ENCODE measurements around the gene DNAH5. TPM values are rescaled to one million over a fixed set of nuclear protein-coding genes. Genes with fewer than 3 reads are reported as not detected.

DNAH5 gene
- total and polyA plus RNA-seq, 2 donors (not counting 1 experiment from before 2014, with no cell fraction given), result not detected

GRCh38 chr5:13913962-13914361 is 30.5 kb downstream of the DNAH5 start:
- 100% methylated on average over 3 of the region's 3 CpGs for WGBS (ENCODE audit: insufficient coverage)
- Histone ChIP-seq H3K9me3 (ENCODE audit: control extremely low read depth in 1 of 3, control insufficient read depth in 2 of 3, insufficient read depth in 1 of 3, low read length in 2 of 3) (no peaks in the 10 kb centered on the region), H3K27me3 (replicated peaks in 1 of 4; ENCODE audit: control extremely low read depth in 1 of 4, control insufficient read depth in 3 of 4, insufficient read depth in 4 of 4, low read length in 3 of 4) (no peaks in the 10 kb centered on the region), H3K4me3 (ENCODE audit: control extremely low read depth in 1 of 5, extremely low read depth in 1 of 5, insufficient read depth in 1 of 5, low read depth in 2 of 5, low read length in 4 of 5) (no peak overlapping the region), H3K4me2 (replicated peaks; ENCODE audit: low read depth, low read length, poor library complexity, severe bottlenecking) (no peak overlapping the region), H3K4me1 (ENCODE audit: control insufficient read depth in 2 of 2, insufficient read depth in 2 of 2, low read length in 2 of 2) (no peaks in the 10 kb centered on the region), H2AFZ (ENCODE audit: insufficient read depth, low read depth, low read length, poor library complexity, severe bottlenecking) (no peak overlapping the region), H3K36me3 (replicated peaks in 1 of 2; ENCODE audit: control extremely low read depth in 1 of 2, control insufficient read depth in 1 of 2, extremely low read depth in 1 of 2, insufficient read depth in 2 of 2, low read length in 1 of 2) (no peaks in the 10 kb centered on the region), H3K9ac (ENCODE audit: low read length) (no peak overlapping the region), H3K27ac (ENCODE audit: low read length in 2 of 2) (no peak overlapping the region), H3K79me2 (ENCODE audit: control insufficient read depth, insufficient read depth, low read length) (no peaks in the 10 kb centered on the region), H4K20me1 (ENCODE audit: control insufficient read depth, insufficient read depth, low read length, poor library complexity, severe bottlenecking) (no peaks in the 10 kb centered on the region)
- H3K9me3 Mint-ChIP-seq (ENCODE audit: insufficient read depth), result no peaks in the 10 kb centered on the region
- TF ChIP-seq CTCF (IDR thresholded peaks at IDR 0.05) (no peak), EZH2 (IDR thresholded peaks at IDR 0.05; ENCODE audit: borderline replicate concordance, insufficient read depth, low read depth, low read length, poor library complexity, severe bottlenecking) (no peak)
- ChIA-PET CTCF (no interaction called here), POLR2A (no interaction called here)
- intact Hi-C loops (cut with micrococcal nuclease), result no loop called here
- ATAC-seq (ENCODE audit: low read depth), result no peak
- DNase-seq, result no peak
- no peak overlapping the region for H3K4me3 Mint-ChIP-seq
- H3K27ac Mint-ChIP-seq, result no peak overlapping the region
- peaks cover 4% of the 10 kb centered on the region for H3K27me3 Mint-ChIP-seq
- H3K4me1 Mint-ChIP-seq, result no peaks in the 10 kb centered on the region

- Histone ChIP-seq H3K9me3 (ENCODE audit: control extremely low read depth in 1 of 3, control insufficient read depth in 2 of 3, insufficient read depth in 1 of 3, low read length in 2 of 3) (no peaks in the 10 kb centered on the region), H3K4me2 (replicated peaks; ENCODE audit: low read depth, low read length, poor library complexity, severe bottlenecking) (no peak overlapping the region), H3K36me3 (replicated peaks in 1 of 2; ENCODE audit: control extremely low read depth in 1 of 2, control insufficient read depth in 1 of 2, extremely low read depth in 1 of 2, insufficient read depth in 2 of 2, low read length in 1 of 2) (no peaks in the 10 kb centered on the region), H3K4me1 (ENCODE audit: control insufficient read depth in 2 of 2, insufficient read depth in 2 of 2, low read length in 2 of 2) (no peaks in the 10 kb centered on the region), H2AFZ (ENCODE audit: insufficient read depth, low read depth, low read length, poor library complexity, severe bottlenecking) (no peak overlapping the region), H3K9ac (ENCODE audit: low read length) (no peak overlapping the region), H3K27ac (ENCODE audit: low read length in 2 of 2) (no peak overlapping the region), H3K4me3 (ENCODE audit: control extremely low read depth in 1 of 5, extremely low read depth in 1 of 5, insufficient read depth in 1 of 5, low read depth in 2 of 5, low read length in 4 of 5) (no peak overlapping the region), H3K79me2 (ENCODE audit: control insufficient read depth, insufficient read depth, low read length) (no peaks in the 10 kb centered on the region), H3K27me3 (replicated peaks in 1 of 4; ENCODE audit: control extremely low read depth in 1 of 4, control insufficient read depth in 3 of 4, insufficient read depth in 4 of 4, low read length in 3 of 4) (no peaks in the 10 kb centered on the region), H4K20me1 (ENCODE audit: control insufficient read depth, insufficient read depth, low read length, poor library complexity, severe bottlenecking) (no peaks in the 10 kb centered on the region)
- 93% methylated on average over 10 of the region's 13 CpGs for WGBS (ENCODE audit: insufficient coverage)
- Mint-ChIP-seq H3K4me1 (no peaks in the 10 kb centered on the region), H3K9me3 (ENCODE audit: insufficient read depth) (no peaks in the 10 kb centered on the region), H3K27me3 (no peaks in the 10 kb centered on the region), H3K27ac (no peak overlapping the region), H3K4me3 (no peak overlapping the region)
- no peak for ATAC-seq (ENCODE audit: low read depth)
- POLR2A ChIA-PET, result no interaction called here
- CTCF ChIA-PET, result no interaction called here
- intact Hi-C loops (cut with micrococcal nuclease), result no loop called here
- no peak for TF ChIP-seq CTCF (IDR thresholded peaks at IDR 0.05)
- no peak for TF ChIP-seq EZH2 (IDR thresholded peaks at IDR 0.05; ENCODE audit: borderline replicate concordance, insufficient read depth, low read depth, low read length, poor library complexity, severe bottlenecking)
- no peak for DNase-seq
Measured at GRCh38 chr5:13910637-13911288, 33.7 kb downstream of the DNAH5 start.
